GM21717 (cell line): ENCODE results near the gene ITSN1.
"Not testable (repeated sequence)": the region's sequence is repeated elsewhere in the genome, so short reads cannot be mapped to it uniquely, and the experiment has no call there.

Experiments used
- ATAC-seq: cut with Tn5 transposase; IDR thresholded peaks from one replicate; pipeline ENCODE4 v1.9.1; 2021; ENCODE audit warnings: mild to moderate bottlenecking, moderate library complexity; ENCODE audit not compliant: unreplicated experiment

The ITSN1 gene

DNA sequence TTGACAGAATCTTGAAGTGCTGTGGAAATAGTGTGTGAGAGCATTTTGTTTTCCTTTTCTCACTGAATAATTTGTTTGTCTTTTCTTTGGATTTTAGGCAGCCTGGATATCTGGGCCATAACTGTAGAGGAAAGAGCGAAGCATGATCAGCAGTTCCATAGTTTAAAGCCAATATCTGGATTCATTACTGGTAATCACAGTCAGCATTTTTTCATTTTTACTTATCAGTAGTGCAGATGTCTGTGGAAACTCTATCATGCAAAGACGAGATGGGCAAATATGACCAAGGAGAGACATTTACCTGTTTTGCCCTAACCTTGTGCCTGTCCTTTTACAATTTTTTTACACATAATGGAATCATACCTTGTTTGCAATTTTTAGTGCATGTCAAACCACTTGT is 78.8 kb downstream of the ITSN1 start:
- no peak for ATAC-seq

DNA sequence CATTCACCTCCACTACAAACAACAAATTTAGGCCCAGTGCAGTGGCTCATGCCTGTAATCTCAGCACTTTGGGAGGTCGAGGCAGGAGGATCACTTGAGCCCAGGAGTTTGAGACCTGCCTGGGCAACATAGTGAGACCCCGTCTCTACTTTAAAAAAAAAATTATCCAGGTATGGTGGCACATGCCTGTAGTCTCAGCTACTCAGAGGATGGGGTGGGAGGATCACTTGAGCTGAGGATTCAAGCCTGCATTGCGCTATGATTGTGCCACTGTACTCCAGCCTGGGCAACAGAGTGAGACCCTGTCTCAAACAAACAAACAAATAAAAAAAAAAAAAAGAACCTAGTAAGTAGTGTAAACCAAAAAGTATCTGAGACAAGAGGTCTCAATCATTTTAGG is 86.8 kb downstream of the ITSN1 start:
- not testable (repeated sequence) for ATAC-seq

DNA sequence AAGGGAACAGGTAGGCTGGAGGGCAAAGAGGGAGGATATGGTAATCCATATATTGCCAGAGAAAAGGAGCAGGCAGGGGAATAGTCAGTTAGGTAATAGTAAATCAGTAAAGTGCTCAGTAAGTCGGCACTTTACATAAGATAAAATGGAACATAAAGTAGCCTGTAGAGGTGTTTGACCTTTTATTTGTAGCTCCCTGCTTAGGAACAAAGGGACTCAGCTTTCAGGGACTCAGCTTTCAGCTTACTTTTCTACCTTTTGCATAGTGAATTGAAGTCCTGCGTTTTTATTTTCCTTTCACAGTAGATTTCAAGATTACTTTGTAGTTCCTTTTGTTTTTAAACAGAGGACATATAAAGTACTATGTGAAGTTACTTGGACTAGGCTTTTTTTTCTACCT is 87.3 kb downstream of the ITSN1 start:
- no peak for ATAC-seq

DNA sequence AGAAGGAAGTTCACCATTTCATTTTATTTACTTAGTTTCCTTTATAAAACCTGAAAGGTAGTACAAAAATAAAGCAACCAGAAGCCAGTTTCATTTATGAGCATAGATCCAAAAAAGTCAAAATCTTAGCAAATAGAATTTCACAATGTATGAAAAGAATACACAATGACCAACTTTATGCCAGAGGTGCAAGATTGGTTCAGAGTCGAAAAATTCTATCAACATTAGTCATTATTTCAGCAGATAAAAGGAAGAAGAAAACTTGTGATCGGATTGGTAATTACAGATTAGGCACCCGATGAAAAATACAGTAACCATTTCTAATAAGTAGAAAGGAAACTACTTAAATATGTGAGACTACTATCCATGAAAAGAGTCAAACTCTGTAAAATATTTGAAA is 89.1 kb downstream of the ITSN1 start:
- ATAC-seq: no peak

DNA sequence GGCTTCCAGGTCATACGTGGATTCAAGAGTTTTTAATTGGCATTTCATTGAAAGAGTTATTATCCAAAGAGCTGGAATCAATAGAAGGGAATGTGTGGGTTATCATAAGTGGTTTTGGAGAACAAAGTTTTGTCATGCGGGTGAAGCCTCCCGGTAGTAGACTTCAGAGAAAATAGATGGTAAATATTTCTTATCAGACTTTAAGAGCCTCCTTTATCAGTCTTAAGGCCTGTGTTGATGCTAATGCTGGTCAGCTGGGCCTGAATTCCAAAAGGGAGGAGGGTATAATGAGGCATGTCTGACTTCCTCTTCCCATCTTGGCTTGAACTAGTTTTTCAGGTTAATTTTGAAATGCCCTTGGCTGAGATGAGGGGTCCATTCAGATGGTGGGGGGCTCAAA is 89.7 kb downstream of the ITSN1 start:
- no peak for ATAC-seq

DNA sequence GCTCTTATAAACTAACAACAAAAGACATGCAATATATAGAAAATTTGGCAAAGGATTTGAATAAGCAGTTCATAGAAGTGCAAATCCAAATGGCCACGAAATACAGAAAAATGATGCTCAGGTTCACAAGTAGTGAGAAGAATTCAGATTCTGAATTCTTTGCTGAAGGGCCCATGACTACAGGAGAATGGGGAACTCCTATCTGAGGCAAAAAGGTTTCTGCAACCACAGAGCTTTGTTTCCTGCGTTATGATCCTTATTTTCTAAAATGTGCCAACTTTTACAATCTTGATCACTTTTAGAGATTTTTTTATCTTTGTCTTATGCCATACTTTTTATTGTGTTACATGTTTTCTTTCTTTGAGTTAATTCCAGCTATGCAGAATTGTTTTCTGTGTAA is 91.3 kb downstream of the ITSN1 start:
- ATAC-seq: no peak

DNA sequence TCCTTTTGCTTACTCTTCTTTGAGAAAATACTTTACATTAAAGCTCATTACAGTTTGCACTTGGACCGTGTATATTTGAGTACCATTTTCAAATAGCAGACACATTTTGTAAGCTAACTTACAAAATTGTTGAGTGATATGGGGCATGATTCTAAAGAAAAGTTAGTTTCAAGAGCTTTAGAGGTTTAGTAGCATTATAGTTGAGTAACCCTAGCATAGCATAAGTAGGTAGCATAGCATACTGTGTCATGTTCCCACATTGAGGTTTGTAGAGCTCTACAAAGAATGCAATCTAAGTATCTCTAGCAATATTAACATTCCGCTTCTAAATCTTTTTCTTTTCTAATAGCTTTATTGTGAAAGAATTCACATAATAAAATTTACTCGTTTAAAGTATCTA is 92.0 kb downstream of the ITSN1 start:
- ATAC-seq: no peak

DNA sequence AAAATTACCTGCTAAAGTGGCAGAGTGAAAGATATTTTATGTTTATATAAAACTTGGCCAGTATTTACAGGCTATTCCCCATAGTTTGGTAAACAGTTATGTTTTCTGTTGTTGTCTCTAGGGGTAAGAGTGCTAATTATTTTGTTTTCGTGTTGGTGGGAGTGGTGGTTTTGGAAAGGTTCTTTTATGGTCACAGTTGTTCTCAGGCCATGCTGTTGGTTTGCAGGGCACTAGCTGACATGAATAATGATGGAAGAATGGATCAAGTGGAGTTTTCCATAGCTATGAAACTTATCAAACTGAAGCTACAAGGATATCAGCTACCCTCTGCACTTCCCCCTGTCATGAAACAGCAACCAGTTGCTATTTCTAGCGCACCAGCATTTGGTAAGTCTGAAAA is 92.5 kb downstream of the ITSN1 start:
- no peak for ATAC-seq

DNA sequence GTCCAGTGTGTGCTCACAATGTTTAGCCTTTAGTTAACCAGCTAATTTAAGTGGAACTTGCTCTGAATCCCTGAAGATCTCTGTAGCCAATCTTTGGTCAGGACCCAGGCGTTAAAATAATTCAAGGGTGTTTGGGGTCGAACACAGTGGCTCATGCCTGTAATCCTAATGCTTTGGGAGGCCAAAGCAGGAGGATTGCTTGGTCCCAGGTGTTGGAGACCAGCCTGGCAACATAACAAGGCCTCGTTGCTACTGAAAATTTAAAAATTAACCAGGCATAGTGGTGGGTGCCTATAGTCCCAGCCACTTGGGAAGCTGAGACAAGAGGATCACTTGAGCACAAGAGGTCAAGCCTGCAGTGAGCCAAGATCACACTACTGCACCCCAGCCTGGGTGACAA is 94.3 kb downstream of the ITSN1 start:
- ATAC-seq: no peak

DNA sequence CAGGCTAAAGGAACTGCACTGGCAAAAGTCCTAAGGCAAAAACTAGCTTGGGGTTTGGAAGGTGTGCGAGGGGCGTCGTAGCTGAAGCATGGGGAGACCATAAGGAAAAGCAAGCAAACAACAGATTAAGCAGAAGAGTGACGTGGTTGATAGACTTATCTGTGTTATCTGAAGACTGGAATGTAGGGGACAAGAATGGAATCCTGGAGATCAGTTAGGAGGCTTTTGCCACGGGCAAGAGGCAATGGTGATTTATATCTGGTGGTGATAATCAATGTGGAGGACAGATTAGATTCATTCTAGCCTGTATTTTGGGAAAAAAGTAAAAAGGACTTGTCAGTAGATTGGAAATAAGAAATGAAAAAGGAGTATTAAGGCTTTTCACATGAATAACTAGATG is 97.4 kb downstream of the ITSN1 start:
- ATAC-seq: no peak

DNA sequence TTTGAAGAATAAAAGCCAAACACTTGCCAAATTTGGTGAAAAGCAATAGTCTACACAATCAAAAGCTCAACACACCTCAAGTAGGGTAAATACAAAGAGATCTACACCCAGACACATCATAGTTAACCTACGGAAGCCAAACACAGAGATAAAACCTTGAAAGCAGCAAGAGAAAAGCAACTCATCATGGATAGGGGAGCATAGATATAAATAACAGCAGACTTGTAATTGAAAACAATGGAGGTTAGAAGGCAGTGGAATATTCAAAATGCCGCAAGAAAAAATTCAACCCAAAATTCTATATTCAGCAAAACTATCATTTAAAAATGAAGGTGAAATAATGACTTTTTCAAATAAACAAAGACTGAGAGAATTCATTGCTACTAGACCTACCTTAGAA is 105.1 kb downstream of the ITSN1 start:
- no peak for ATAC-seq

DNA sequence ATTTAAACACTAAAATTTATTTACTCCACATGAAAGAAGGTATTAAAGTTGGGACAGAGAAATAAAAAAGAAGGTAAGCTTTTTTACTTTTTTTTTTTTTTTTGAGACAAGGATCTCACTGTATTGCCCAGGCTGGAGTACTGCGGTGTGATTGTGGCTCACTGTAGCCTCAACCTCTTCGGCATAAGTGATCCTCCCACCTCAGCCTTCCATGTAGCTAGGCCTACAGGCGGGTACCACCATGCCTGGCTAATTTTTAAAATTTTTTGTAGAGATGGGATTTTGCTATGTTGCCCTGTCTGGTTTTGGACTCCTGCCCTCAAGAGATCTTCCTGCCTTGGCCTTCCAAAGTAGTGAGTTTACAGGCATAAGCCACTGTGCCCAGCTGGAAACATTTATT is 106.6 kb downstream of the ITSN1 start:
- no peak for ATAC-seq

DNA sequence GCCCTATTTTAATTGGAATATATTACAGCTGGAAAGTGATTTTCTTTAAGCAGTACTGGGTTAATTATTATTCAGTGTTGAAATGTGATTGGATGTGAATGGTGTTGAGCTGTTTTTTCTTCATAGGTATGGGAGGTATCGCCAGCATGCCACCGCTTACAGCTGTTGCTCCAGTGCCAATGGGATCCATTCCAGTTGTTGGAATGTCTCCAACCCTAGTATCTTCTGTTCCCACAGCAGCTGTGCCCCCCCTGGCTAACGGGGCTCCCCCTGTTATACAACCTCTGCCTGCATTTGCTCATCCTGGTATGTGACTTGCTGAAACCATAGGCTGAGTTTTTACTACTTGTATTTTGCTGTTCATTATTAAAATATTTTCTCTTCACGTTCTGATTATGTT is 107.7 kb downstream of the ITSN1 start:
- no peak for ATAC-seq

DNA sequence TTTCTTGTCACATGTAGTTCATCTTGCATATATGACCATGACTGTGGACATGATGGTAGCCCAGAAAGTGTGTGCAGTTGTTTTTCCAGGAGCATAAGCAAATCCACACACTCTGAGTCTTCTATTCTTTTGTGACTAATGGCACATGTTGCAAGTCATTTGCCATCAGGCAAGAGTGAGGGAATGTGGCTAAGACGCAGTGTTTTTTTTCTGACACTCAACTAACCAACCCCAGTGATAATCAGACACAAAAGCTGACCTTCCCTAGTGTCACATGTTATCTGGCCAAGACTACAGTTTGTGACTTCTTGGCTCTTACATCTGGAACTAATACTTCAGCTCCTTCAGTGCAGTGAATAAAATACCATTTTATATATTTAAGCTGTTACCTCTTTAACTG is 108.8 kb downstream of the ITSN1 start:
- ATAC-seq: no peak

DNA sequence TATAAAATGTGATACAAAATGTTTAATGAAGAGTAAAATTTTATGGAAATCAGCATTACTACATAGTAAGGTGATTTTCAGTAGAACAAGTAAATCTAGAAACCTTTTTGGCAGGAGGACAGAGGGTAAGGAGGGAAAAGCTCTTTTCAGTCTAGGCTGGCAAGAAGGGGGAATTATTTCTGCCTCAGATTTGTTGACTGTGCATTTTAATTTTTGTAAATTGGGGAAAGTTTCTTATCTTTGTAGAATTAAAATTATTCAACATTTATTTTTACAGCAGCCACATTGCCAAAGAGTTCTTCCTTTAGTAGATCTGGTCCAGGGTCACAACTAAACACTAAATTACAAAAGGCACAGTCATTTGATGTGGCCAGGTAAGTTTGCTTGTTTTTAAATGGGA is 109.2 kb downstream of the ITSN1 start:
- ATAC-seq: no peak

DNA sequence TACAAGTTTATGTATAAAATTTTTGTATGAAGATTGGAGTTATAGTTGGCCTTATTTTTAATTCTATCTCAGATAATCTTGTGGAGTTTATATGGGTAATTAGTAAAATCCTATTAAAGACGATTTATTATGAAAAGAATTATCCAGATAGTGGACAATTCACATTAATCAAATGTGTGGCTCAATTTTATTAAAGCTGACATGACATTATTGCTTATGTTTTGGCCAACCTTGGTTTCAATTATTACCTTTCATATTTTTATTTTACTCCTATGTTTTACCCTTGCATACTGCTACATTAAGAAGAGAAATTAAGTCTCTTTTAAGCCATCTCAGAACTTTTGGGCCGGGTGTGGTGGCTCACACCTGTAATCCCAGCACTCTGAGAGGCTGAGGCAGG is 110.0 kb downstream of the ITSN1 start:
- ATAC-seq: no peak

DNA sequence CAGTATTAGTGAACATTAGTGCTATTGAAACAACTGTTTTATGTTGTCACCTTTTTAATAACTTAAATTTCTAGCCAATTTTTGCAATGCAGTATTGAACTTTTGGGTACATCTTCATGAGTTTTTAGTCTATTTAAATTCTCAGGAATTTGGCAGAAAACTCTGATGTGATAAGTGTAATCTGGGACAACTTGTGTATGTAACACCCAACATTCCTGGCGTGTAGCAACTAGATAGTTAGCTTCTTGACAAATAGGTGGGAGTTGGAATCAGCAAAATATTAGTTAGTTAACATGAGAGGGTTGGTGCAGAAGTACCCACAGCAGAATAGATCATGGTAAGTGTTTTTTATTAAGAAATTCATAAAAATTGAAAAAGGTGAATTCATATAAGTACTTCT is 111.6 kb downstream of the ITSN1 start:
- ATAC-seq: no peak

DNA sequence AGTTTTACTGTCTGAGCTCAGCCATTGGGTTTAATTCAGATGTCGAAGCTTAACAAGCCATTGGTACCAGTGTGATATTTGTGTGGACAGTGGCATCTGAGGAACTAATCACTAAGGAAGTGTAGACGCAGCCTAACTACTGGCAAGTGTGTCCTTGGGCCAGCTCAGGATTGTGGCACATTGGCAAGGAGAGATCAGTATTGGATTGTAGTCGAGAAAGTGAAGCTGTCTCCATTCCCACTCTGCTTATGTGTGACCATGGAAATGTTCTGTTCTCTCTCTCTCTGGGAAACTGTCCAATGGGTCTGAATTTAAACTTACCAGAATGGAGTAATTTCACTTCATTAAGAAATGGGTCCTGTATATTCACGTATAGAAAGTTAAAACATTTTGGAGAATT is 112.2 kb downstream of the ITSN1 start:
- ATAC-seq: no peak

DNA sequence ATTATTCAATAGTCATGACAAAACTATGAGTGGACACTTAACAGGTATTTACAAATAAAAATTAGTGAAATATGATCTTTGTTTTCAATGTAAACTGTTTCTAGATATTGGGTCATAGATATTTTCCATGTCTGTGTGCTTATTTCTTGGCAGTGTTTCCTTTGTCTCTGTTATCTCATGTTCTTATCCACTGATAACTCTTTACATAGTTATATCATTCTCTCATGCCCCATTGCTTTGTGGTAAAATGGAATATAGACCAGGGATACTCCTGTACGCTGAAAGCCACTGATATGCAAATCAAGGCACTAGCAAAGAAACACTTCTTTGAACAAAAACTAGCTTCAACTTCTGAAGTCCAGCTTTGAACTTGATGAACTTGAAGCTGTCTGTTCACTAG is 113.1 kb downstream of the ITSN1 start:
- no peak for ATAC-seq

DNA sequence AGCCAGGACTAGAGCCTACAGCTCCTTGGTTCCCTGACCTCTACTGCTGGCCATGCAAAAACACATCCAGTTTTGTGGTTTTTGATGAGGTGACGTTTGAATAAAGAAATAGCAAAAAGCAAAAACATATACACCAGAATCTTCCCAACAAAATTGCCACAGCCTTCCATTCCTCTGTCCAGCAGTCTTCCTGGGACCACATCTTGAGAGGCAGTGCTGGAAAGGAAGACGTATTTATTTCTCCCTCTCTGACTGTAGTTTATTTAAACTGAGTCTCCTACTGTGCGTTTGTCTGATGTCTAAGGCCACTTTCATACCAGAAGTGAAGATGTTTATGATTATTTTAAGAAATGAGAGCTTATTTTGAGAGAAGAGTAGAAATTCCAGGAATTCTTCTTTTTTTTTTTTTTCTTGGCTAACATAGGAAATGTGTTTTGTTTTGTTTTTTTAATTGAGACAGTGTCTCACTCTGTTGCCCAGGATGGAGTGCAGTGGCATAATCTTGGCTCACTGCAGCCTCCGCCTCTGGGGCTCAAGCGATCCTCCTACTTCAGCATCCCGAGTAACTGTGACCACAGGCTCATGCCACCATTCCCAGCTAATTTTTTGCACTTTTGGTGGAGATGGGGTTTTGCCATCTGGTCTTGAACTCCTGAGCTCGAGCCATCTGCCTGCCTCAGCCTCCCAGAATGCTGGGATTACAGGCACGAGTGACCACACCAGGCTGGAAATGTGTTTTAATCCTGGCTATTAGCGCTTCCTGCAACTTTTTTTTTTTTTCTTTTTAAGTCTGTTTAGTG is 118.5 kb downstream of the ITSN1 start:
- no peak for ATAC-seq

DNA sequence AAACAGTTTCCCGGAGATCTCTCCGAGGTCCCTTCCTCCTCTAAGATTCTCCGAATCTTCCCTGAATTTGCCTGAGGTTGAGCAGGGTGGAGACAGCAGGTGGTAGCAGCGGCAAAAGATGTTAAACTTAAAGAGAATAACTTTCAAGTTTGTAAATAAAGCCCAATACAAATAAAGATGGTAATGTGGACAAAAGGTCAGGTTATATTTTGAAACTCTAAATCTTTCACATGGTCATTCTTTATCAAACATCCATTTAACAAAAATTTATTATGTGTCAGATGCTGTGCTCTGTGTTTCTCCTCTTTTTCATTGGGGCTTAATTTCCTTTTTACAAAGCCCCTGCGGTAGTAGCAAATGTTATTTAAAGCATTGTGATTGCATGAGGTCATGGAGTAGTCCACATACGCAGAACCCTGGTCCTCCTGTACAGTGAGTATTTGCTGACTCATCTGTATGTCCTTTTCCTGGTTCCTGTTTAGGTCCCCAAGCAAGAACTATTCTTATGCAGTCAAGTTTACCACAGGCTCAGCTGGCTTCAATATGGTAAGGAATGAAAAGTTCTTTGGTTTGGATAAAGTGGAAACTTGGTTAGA is 119.2 kb downstream of the ITSN1 start:
- ATAC-seq: no peak

DNA sequence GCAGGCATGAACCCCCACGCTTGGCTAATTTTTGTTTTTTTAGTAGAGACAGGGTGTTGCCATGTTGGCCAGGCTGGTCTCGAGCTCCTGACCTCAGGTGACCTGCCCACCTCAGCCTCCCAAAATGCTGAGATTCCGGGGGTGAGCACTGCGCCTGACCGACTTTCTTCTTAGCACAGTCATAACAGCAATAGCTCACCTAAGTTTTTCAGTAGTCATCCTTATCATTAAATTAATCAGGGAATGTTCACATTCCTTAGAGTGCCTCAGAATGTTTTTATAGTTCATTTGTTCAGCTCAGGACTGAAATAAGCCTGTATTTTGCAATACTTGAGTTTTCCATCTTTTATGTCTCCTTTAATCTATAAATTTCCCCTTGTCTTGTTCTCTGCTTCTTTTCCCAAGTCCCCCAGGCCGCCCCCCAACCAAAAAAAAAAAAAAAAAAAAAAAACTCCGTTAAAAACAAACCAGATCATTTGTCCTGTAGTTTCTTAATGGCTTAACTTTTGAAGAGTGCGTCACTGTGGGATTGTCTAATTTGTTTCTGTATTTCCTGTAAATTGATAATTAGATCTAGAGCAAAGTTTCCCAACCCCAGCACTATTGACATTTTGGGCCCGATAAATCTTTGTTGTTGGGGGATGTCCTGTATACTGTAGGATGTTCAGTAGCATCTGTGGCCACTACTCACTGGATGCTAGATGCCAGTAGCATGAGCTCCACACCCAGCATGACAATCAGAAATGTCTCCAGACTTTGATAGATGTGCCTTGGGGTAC is 120.7 kb downstream of the ITSN1 start:
- ATAC-seq: no peak
